ENCODE results near the gene ADGRA3. TPM values are rescaled to one million over a fixed set of nuclear protein-coding genes. Genes with fewer than 3 reads are reported as not detected.

Gene ADGRA3
- total and polyA plus RNA-seq, 11 donors: 9.6 to 43.9 (median 21.5) TPM

DNA sequence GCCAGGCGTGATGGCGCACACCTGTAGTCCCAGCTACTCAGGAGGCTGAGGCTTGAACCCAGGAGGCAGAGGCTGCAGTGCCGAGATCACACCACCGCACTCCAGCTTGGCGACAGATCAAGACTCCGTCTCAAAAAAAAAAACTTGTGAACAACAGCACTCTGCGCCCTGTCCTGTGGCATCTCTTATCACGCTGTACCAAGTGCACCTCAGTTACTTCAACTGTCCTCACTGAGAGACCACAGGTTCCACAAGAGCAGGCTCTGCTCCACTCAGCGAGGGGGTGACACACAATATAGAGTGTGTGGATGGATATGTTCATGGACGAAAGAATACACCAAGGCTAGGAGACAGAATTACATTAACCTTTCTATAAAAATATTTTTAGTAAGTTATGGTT lies 49.3 kb downstream of the ADGRA3 start:
- no peak overlapping the region for H3K27ac ChIP-seq

DNA sequence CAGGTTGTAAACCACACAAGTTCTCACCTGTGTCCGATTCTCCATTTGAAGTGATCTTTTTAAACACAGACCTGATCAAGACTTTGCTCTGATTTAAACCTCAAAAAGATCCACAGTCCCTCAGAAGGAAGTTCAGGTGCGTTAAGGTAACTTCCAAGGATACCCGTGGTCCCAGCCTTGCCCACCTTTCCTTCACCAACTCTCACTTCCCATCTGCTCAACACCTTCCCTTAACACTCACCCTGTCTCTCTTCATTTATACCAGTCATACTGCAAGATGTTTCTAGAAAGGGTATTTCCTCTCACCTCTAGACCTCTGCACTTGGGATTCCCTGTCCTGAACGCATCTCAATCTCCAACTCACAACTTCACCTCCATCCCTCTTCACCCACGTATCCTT lies 49.9 kb downstream of the ADGRA3 start:
- Histone ChIP-seq H3K36me3 (no peaks in the 10 kb centered on the region), H3K27ac (no peak overlapping the region), H3K27me3 (no peaks in the 10 kb centered on the region), H3K9me3 (no peaks in the 10 kb centered on the region), H3K4me3 (no peak overlapping the region), H3K4me1 (peaks cover 0 to 20% (median 2%) of the 10 kb centered on the region in 12 donors)
- intact Hi-C loops (cut with DNase I): loop anchor here in 1 of 10 donors (5.0 kb wide), 1 partner anchor 51 kb away; the partner anchor contains the start of gene ADGRA3
- WGBS, 4 donors: 94 to 99% (median 95%) methylated on average over 5 of the region's 5 CpGs
- DNase-seq (no peak), ATAC-seq (no peak)
- no peak for TF ChIP-seq POLR2A (IDR thresholded peaks at IDR 0.05)

More for the DNA sequence above, 49.3 kb downstream of the ADGRA3 start:
- H3K36me3 ChIP-seq: no peaks in the 10 kb centered on the region
- no peak overlapping the region for H3K4me3 ChIP-seq
- no peaks in the 10 kb centered on the region for H3K9me3 ChIP-seq
- peak in 2 of 4 donors; percentile 37 to 39 for ATAC-seq
- H3K4me1 ChIP-seq: peaks cover 0 to 25% (median 7%) of the 10 kb centered on the region in 12 donors
- TF ChIP-seq POLR2A (IDR thresholded peaks at IDR 0.05) (no peak), CTCF (IDR thresholded peaks at IDR 0.05) (no peak)
- intact Hi-C loops (cut with DNase I): loop anchor here in 1 of 10 donors (5.0 kb wide), 1 partner anchor 51 kb away; the partner anchor contains the start of gene ADGRA3
- WGBS, 4 donors: 65 to 76% (median 69%) methylated on average over 10 of the region's 10 CpGs
- H3K27me3 ChIP-seq: no peaks in the 10 kb centered on the region
- no peak for DNase-seq

GRCh38 chr4:22465349-22465748 lies 50.5 kb downstream of the ADGRA3 start:
- 91 to 95% (median 92%) methylated on average over 4 of the region's 4 CpGs for WGBS, 4 donors
- Histone ChIP-seq H3K4me3 (no peak overlapping the region), H3K4me1 (peaks cover 0 to 13% (median 0%) of the 10 kb centered on the region in 12 donors), H3K27me3 (no peaks in the 10 kb centered on the region), H3K36me3 (no peaks in the 10 kb centered on the region), H3K9me3 (no peaks in the 10 kb centered on the region), H3K27ac (no peak overlapping the region)
- DNase-seq (no peak), ATAC-seq (no peak)
- intact Hi-C loops (cut with DNase I): loop anchor here in 1 of 10 donors (5.0 kb wide), 1 partner anchor 52 kb away; the partner anchor contains the start of gene ADGRA3
- TF ChIP-seq CTCF (IDR thresholded peaks at IDR 0.05): no peak
- no peak for TF ChIP-seq POLR2A (IDR thresholded peaks at IDR 0.05)

DNA sequence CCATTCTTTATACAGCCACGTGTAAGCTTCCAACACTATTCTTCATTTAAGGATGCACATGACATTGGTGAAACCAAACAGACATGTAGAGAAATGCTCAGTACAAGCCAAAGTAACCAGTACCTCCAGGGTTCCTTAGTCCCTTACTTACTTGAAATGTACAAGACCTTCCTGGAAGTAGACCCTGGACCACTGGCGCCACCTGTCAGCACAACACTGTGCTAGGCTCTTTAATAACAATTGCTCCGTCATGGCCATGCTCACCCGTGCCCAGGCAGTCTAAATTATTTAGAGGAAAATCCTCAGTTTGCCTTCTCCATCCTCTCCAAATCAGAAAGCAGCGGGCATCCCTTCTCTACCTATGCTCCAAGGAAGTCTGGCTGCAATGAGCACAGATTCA lies 52.7 kb downstream of the ADGRA3 start:
- H3K4me1 ChIP-seq: peaks cover 0 to 12% (median 0%) of the 10 kb centered on the region in 12 donors
- H3K36me3 ChIP-seq: no peaks in the 10 kb centered on the region
- no peaks in the 10 kb centered on the region for H3K9me3 ChIP-seq
- H3K27ac ChIP-seq: no peak overlapping the region
- intact Hi-C loops (cut with DNase I): loop anchor here in 1 of 10 donors (5.0 kb wide), 1 partner anchor 54 kb away; the partner anchor contains the start of gene ADGRA3
- no peaks in the 10 kb centered on the region for H3K27me3 ChIP-seq
- TF ChIP-seq CTCF (IDR thresholded peaks at IDR 0.05) (no peak), POLR2A (IDR thresholded peaks at IDR 0.05) (no peak)
- 88 to 95% (median 92%) methylated on average over 5 of the region's 5 CpGs for WGBS, 4 donors
- ATAC-seq (no peak), DNase-seq (no peak)
- H3K4me3 ChIP-seq: no peak overlapping the region

- Histone ChIP-seq H3K27me3 (no peaks in the 10 kb centered on the region), H3K4me3 (no peak overlapping the region), H3K27ac (no peak overlapping the region), H3K36me3 (no peaks in the 10 kb centered on the region), H3K4me1 (peaks cover 0 to 12% (median 0%) of the 10 kb centered on the region in 12 donors), H3K9me3 (no peaks in the 10 kb centered on the region)
- 83 to 96% (median 92%) methylated on average over 3 of the region's 3 CpGs for WGBS, 4 donors
- intact Hi-C loops (cut with DNase I): loop anchor here in 1 of 10 donors (5.0 kb wide), 1 partner anchor 55 kb away; the partner anchor contains the start of gene ADGRA3
- TF ChIP-seq POLR2A (IDR thresholded peaks at IDR 0.05) (no peak), CTCF (IDR thresholded peaks at IDR 0.05) (no peak)
- no peak for DNase-seq
- peak in 1 of 4 donors; percentile 38 for ATAC-seq
These were observed 53.2 kb downstream of the ADGRA3 start for GRCh38 chr4:22462688-22463087.

Data from heart left ventricle (tissue), 16 donors.